ENCODE results near the gene ZNF555.

GRCh38 chr19:2848616-2849015, 7.3 kb downstream of the ZNF555 start:
- TF ChIP-seq, protein P1, sequence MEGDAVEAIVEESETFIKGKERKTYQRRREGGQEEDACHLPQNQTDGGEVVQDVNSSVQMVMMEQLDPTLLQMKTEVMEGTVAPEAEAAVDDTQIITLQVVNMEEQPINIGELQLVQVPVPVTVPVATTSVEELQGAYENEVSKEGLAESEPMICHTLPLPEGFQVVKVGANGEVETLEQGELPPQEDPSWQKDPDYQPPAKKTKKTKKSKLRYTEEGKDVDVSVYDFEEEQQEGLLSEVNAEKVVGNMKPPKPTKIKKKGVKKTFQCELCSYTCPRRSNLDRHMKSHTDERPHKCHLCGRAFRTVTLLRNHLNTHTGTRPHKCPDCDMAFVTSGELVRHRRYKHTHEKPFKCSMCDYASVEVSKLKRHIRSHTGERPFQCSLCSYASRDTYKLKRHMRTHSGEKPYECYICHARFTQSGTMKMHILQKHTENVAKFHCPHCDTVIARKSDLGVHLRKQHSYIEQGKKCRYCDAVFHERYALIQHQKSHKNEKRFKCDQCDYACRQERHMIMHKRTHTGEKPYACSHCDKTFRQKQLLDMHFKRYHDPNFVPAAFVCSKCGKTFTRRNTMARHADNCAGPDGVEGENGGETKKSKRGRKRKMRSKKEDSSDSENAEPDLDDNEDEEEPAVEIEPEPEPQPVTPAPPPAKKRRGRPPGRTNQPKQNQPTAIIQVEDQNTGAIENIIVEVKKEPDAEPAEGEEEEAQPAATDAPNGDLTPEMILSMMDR (IDR thresholded peaks at IDR 0.05) = no peak
- TF ChIP-seq POLR2A (IDR thresholded peaks at IDR 0.05) (no peak), EP300 (IDR thresholded peaks at IDR 0.05) (no peak)

Measured in ovary (tissue), 3 donors.